Skeletal muscle satellite cell (primary cell): ENCODE data around the gene CDK19.
"Not testable (repeated sequence)": the region's sequence is repeated elsewhere in the genome, so short reads cannot be mapped to it uniquely, and the experiment has no call there.

Source experiments
- H3K27me3 ChIP-seq: 2 replicates; pipeline ENCODE4 v1.7.0; 2013; ENCODE audit warnings: low read length; ENCODE audit not compliant: control insufficient read depth, insufficient read depth
- H3K36me3 ChIP-seq: 2 replicates; pipeline ENCODE4 v1.7.0; 2013; ENCODE audit warnings: mild to moderate bottlenecking, control low read depth, low read length; ENCODE audit not compliant: insufficient read depth
- H3K4me1 ChIP-seq: 2 replicates; pipeline ENCODE4 v1.7.0; 2013; ENCODE audit warnings: low read length; ENCODE audit not compliant: control insufficient read depth, insufficient read depth
- H3K4me2 ChIP-seq: 2 replicates; pipeline ENCODE4 v1.7.0; 2013; ENCODE audit warnings: mild to moderate bottlenecking, low read length
- H3K4me3 ChIP-seq: 2 replicates; pipeline ENCODE4 v1.7.0; 2013; ENCODE audit warnings: low read length
- H3K9ac ChIP-seq: 2 replicates; pipeline ENCODE4 v1.7.0; 2013; ENCODE audit warnings: mild to moderate bottlenecking, low read depth, low read length, moderate library complexity
- H3K9me3 ChIP-seq: replicated peaks from 2 replicates; pipeline ENCODE4 v1.7.0; 2013; ENCODE audit warnings: mild to moderate bottlenecking, control low read depth, low read length

CDK19 gene

DNA sequence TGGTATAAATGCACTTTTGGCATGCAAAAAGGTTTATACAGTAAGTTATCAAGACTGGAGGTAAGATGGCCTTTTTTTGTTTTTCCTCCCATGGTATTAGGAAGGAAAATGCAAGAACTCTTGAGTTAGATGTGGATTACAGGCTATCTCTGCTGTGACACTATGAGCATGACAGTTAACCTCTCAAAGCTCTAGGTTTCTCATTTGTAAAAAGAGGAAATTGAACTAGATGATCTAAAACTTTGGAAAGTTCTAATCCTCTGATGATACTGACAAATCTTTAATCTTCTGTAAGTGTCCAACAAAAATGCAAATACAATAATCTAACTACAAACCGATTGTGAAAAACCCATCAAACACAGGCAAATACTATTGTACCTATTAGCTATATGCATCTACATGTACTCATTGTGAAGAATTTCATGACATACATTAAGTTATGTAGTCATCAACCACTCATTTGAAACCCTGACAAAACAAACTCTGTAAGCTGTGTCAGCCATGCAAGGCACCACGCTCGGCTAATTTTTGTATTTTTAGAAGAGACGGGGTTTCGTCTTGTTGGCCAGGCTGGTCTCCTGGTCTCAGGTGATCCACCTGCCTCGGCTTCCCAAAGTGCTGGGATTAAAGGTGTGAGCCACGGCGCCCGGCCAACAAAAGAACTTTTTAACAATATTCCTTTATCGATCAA is 4.2 kb downstream of the CDK19 start:
- Histone ChIP-seq H3K4me3 (no peak overlapping the region), H3K9me3 (no peaks in the 10 kb centered on the region), H3K27me3 (no peaks in the 10 kb centered on the region), H3K9ac (no peak overlapping the region), H3K4me1 (peaks cover 14% of the 10 kb centered on the region), H3K4me2 (no peak overlapping the region), H3K36me3 (no peaks in the 10 kb centered on the region)

DNA sequence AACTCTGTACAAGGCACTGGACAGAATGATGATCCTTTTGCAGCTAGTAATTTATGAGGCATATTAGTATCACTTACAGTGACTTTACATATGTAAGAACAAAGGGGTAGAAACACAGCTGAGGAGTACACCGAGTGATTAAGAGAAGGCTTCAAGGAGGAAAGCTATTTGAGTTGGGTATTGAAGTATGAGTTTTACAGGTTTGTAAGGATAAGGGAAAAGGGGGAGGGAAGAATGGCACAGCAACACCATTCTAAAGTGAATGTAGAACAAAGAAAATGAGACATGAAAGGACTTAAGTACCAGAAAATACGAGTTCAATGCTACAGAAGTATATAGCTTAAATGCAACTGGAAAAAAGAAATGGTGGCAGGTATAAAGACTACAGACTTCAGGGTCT is 5.5 kb downstream of the CDK19 start:
- no peak overlapping the region for H3K4me3 ChIP-seq
- no peak overlapping the region for H3K4me2 ChIP-seq
- no peaks in the 10 kb centered on the region for H3K27me3 ChIP-seq
- peaks cover 13% of the 10 kb centered on the region for H3K4me1 ChIP-seq
- H3K36me3 ChIP-seq: no peaks in the 10 kb centered on the region
- no peaks in the 10 kb centered on the region for H3K9me3 ChIP-seq
- H3K9ac ChIP-seq: no peak overlapping the region

GRCh38 chr6:110802175-110802574 is 13.1 kb downstream of the CDK19 start:
- not testable (repeated sequence) for H3K4me2 ChIP-seq, H3K9me3 ChIP-seq, H3K36me3 ChIP-seq, H3K4me3 ChIP-seq, H3K27me3 ChIP-seq, H3K9ac ChIP-seq, H3K4me1 ChIP-seq

GRCh38 chr6:110800839-110801196 is 14.5 kb downstream of the CDK19 start:
- Histone ChIP-seq H3K9me3 (no peaks in the 10 kb centered on the region), H3K4me3 (no peak overlapping the region), H3K9ac (no peak overlapping the region), H3K36me3 (no peaks in the 10 kb centered on the region), H3K4me1 (no peaks in the 10 kb centered on the region), H3K4me2 (no peak overlapping the region), H3K27me3 (no peaks in the 10 kb centered on the region)

GRCh38 chr6:110800196-110800838 is 15.0 kb downstream of the CDK19 start:
- no peaks in the 10 kb centered on the region for H3K36me3 ChIP-seq
- H3K9ac ChIP-seq: no peak overlapping the region
- H3K4me1 ChIP-seq: no peaks in the 10 kb centered on the region
- no peaks in the 10 kb centered on the region for H3K27me3 ChIP-seq
- no peak overlapping the region for H3K4me3 ChIP-seq
- H3K4me2 ChIP-seq: no peak overlapping the region
- H3K9me3 ChIP-seq: no peaks in the 10 kb centered on the region

DNA sequence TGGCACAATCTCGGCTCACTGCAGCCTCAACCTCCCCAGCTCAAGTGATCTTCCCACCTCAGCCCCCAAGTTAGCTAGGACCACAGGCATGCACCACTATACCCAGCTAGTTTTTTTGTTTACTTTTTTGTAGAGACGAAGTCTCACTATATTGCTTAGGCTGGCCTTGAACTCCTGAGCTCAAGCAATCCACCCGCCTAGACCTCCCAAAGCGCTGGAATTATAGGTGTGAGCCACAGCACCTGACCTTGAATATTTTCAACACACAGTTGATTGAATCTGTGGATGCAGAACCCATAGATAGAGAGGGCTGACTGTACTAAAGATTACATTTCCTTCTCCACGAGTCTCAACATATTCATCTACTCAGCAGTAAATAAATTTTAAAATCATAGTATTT is 15.6 kb downstream of the CDK19 start:
- H3K4me2 ChIP-seq: no peak overlapping the region
- no peak overlapping the region for H3K4me3 ChIP-seq
- no peaks in the 10 kb centered on the region for H3K36me3 ChIP-seq
- H3K27me3 ChIP-seq: no peaks in the 10 kb centered on the region
- no peak overlapping the region for H3K9ac ChIP-seq
- no peaks in the 10 kb centered on the region for H3K9me3 ChIP-seq
- H3K4me1 ChIP-seq: no peaks in the 10 kb centered on the region

GRCh38 chr6:110799189-110799588 is 16.1 kb downstream of the CDK19 start:
- H3K4me3 ChIP-seq: no peak overlapping the region
- no peaks in the 10 kb centered on the region for H3K9me3 ChIP-seq
- no peaks in the 10 kb centered on the region for H3K27me3 ChIP-seq
- H3K9ac ChIP-seq: no peak overlapping the region
- H3K36me3 ChIP-seq: no peaks in the 10 kb centered on the region
- no peak overlapping the region for H3K4me2 ChIP-seq
- no peaks in the 10 kb centered on the region for H3K4me1 ChIP-seq

GRCh38 chr6:110795271-110795670 is 20.0 kb downstream of the CDK19 start:
- Histone ChIP-seq H3K4me3 (no peak overlapping the region), H3K9ac (no peak overlapping the region), H3K9me3 (no peaks in the 10 kb centered on the region), H3K27me3 (no peaks in the 10 kb centered on the region), H3K36me3 (no peaks in the 10 kb centered on the region), H3K4me1 (no peaks in the 10 kb centered on the region), H3K4me2 (no peak overlapping the region)

DNA sequence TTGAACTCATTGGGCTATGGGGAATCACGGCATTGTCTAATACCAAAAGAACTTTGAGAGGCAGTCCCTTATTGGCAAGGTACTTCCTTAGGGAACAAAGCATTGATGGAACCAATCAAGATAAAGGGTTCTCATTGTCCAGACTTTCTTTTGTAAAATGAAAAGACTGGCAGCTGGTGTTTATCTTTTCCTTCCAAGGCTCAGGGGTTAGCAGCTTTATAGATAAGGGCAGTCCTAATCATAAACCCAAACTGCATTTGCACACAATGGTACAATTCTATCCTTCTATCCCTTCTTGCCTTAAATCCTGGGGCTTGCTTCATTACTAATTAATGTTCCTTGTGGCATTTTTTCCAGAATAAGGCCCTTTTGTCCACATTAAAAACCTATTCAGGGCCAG is 28.6 kb downstream of the CDK19 start:
- Histone ChIP-seq H3K27me3 (no peaks in the 10 kb centered on the region), H3K4me3 (no peak overlapping the region), H3K9ac (no peak overlapping the region), H3K4me1 (peaks cover 5% of the 10 kb centered on the region), H3K36me3 (no peaks in the 10 kb centered on the region), H3K4me2 (no peak overlapping the region), H3K9me3 (peaks cover 5% of the 10 kb centered on the region)

GRCh38 chr6:110786271-110786670 is 29.0 kb downstream of the CDK19 start:
- Histone ChIP-seq H3K4me1 (peaks cover 10% of the 10 kb centered on the region), H3K36me3 (no peaks in the 10 kb centered on the region), H3K27me3 (no peaks in the 10 kb centered on the region), H3K4me2 (no peak overlapping the region), H3K9me3 (peaks cover 5% of the 10 kb centered on the region), H3K4me3 (no peak overlapping the region), H3K9ac (no peak overlapping the region)

GRCh38 chr6:110784610-110784979 is 30.7 kb downstream of the CDK19 start:
- Histone ChIP-seq H3K27me3 (no peaks in the 10 kb centered on the region), H3K9me3 (peaks cover 5% of the 10 kb centered on the region)

GRCh38 chr6:110781522-110782214 is 33.6 kb downstream of the CDK19 start:
- Histone ChIP-seq H3K9me3 (no peaks in the 10 kb centered on the region), H3K27me3 (no peaks in the 10 kb centered on the region)

More at GRCh38 chr6:110784610-110784979, 30.7 kb downstream of the CDK19 start:
- no peak overlapping the region for H3K9ac ChIP-seq
- H3K4me1 ChIP-seq: peaks cover 10% of the 10 kb centered on the region
- no peaks in the 10 kb centered on the region for H3K36me3 ChIP-seq
- H3K4me2 ChIP-seq: no peak overlapping the region
- H3K4me3 ChIP-seq: no peak overlapping the region

More at GRCh38 chr6:110781522-110782214, 33.6 kb downstream of the CDK19 start:
- no peaks in the 10 kb centered on the region for H3K36me3 ChIP-seq
- H3K4me1 ChIP-seq: peaks cover 10% of the 10 kb centered on the region
- H3K9ac ChIP-seq: no peak overlapping the region
- no peak overlapping the region for H3K4me3 ChIP-seq
- no peak overlapping the region for H3K4me2 ChIP-seq
